ENCODE data around the gene RANBP9.

DNA sequence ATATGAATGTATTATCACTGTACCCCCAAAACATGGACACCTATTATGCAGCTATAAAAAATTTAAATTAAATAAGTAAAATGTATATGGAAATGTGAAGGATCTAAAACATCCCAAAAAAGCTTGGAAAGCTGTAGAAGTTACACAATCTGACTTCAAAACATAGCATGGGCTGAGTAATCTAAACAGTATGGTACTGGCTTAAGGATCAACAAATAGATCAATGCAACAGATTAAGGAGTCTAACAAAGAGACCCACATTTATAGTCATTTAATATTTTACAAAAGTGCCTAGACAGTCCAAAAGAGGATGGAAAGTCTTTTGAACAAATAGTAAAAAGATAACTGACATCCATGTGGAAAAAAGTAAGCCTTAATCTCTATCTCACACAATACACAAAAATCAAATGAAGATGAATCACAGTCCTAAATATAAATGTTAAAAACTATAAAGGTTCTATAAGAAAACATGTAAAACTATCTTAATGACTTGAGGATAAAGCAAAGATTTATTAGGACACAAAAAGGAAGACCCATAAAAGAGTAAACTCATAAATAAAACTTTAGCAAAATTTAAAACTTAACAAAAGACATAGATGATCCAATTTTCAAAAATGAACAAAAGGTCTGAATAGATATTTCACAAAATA lies 46.8 kb downstream of the RANBP9 start:
- TF ChIP-seq GATA2 (IDR thresholded peaks at IDR 0.05; ENCODE audit: low read depth, low read length) = no peak
- no peak for TF ChIP-seq GATA3 (IDR thresholded peaks at IDR 0.05; ENCODE audit: low read depth, low read length)

All from SH-SY5Y (cell line).